Measurements from ENCODE around the gene ANKFN1.
A peak's percentile ranks its signal among the peaks of the same experiment; 100 is the strongest.

The ANKFN1 gene

GRCh38 chr17:56319531-56319930, 166.3 kb downstream of the ANKFN1 start:
- Histone ChIP-seq H3K36me3 (ENCODE audit: low read length) (no peaks in the 10 kb centered on the region), H3K4me2 (ENCODE audit: low read depth, low read length, poor library complexity, severe bottlenecking) (no peak overlapping the region), H3K79me2 (ENCODE audit: insufficient read depth, low read length) (no peaks in the 10 kb centered on the region), H3K27ac (ENCODE audit: low read depth, low read length) (no peak overlapping the region), H3K9me3 (ENCODE audit: insufficient read depth, low read length) (no peaks in the 10 kb centered on the region), H2AFZ (ENCODE audit: low read depth, low read length, severe bottlenecking) (no peak overlapping the region), H3F3A (ENCODE audit: insufficient read depth) (no peaks in the 10 kb centered on the region), H3K9me2 (replicated peaks; ENCODE audit: insufficient read depth, low read length) (no peaks in the 10 kb centered on the region), H3K9ac (ENCODE audit: low read length) (no peak overlapping the region), H3K4me3 (ENCODE audit: insufficient read depth, low read length, poor library complexity, severe bottlenecking) (no peak overlapping the region), H3K27me3 (ENCODE audit: low read length) (no peaks in the 10 kb centered on the region), H4K20me1 (ENCODE audit: low read depth, low read length) (no peaks in the 10 kb centered on the region)
- TF ChIP-seq EZH2phosphoT487 (conservative IDR thresholded peaks at IDR 0.05; ENCODE audit: low read length) (no peak), CTCF (IDR thresholded peaks at IDR 0.05; ENCODE audit: insufficient read depth, low read length, poor library complexity, severe bottlenecking) (peak; percentile 24)

GRCh38 chr17:56320443-56320842, 167.2 kb downstream of the ANKFN1 start:
- H3K4me3 ChIP-seq (ENCODE audit: insufficient read depth, low read length, poor library complexity, severe bottlenecking), result no peak overlapping the region
- no peaks in the 10 kb centered on the region for H3F3A ChIP-seq (ENCODE audit: insufficient read depth)
- no peak overlapping the region for H3K27ac ChIP-seq (ENCODE audit: low read depth, low read length)
- H3K9me2 ChIP-seq (replicated peaks; ENCODE audit: insufficient read depth, low read length), result no peaks in the 10 kb centered on the region
- H3K27me3 ChIP-seq (ENCODE audit: low read length), result no peaks in the 10 kb centered on the region
- TF ChIP-seq CTCF (IDR thresholded peaks at IDR 0.05; ENCODE audit: insufficient read depth, low read length, poor library complexity, severe bottlenecking), result no peak
- TF ChIP-seq EZH2phosphoT487 (conservative IDR thresholded peaks at IDR 0.05; ENCODE audit: low read length), result no peak
- H3K9ac ChIP-seq (ENCODE audit: low read length), result no peak overlapping the region
- no peaks in the 10 kb centered on the region for H3K36me3 ChIP-seq (ENCODE audit: low read length)
- no peaks in the 10 kb centered on the region for H3K79me2 ChIP-seq (ENCODE audit: insufficient read depth, low read length)
- H3K9me3 ChIP-seq (ENCODE audit: insufficient read depth, low read length), result no peaks in the 10 kb centered on the region
- H2AFZ ChIP-seq (ENCODE audit: low read depth, low read length, severe bottlenecking), result no peak overlapping the region
- H3K4me2 ChIP-seq (ENCODE audit: low read depth, low read length, poor library complexity, severe bottlenecking), result no peak overlapping the region
- no peaks in the 10 kb centered on the region for H4K20me1 ChIP-seq (ENCODE audit: low read depth, low read length)

- TF ChIP-seq EZH2phosphoT487 (conservative IDR thresholded peaks at IDR 0.05; ENCODE audit: low read length), result no peak
- TF ChIP-seq CTCF (IDR thresholded peaks at IDR 0.05; ENCODE audit: insufficient read depth, low read length, poor library complexity, severe bottlenecking), result no peak
- Histone ChIP-seq H3K27me3 (ENCODE audit: low read length) (no peaks in the 10 kb centered on the region), H3K9me2 (replicated peaks; ENCODE audit: insufficient read depth, low read length) (no peaks in the 10 kb centered on the region), H4K20me1 (ENCODE audit: low read depth, low read length) (no peaks in the 10 kb centered on the region), H3K4me3 (ENCODE audit: insufficient read depth, low read length, poor library complexity, severe bottlenecking) (no peak overlapping the region), H2AFZ (ENCODE audit: low read depth, low read length, severe bottlenecking) (no peak overlapping the region), H3K9ac (ENCODE audit: low read length) (no peak overlapping the region), H3K4me2 (ENCODE audit: low read depth, low read length, poor library complexity, severe bottlenecking) (no peak overlapping the region), H3K79me2 (ENCODE audit: insufficient read depth, low read length) (no peaks in the 10 kb centered on the region), H3K9me3 (ENCODE audit: insufficient read depth, low read length) (no peaks in the 10 kb centered on the region), H3K27ac (ENCODE audit: low read depth, low read length) (no peak overlapping the region), H3K36me3 (ENCODE audit: low read length) (no peaks in the 10 kb centered on the region), H3F3A (ENCODE audit: insufficient read depth) (no peaks in the 10 kb centered on the region)
Observed at GRCh38 chr17:56322991-56323390, 169.7 kb downstream of the ANKFN1 start.

Data from SU-DHL-6 (cell line).